Spleen (tissue), 7 donors: ENCODE data around the gene ENO2.
"Not testable (repeated sequence)": the region's sequence is repeated elsewhere in the genome, so short reads cannot be mapped to it uniquely, and the experiment has no call there.

Experiments
- CTCF ChIP-seq, 11 experiments: fragments of 200-600 bp in 7 of 11; fragments of 450-650 bp in 4 of 11; sonication (generic) in 4 of 11; IDR thresholded peaks in 8 of 11; conservative IDR thresholded peaks in 3 of 11; 1 replicate in 7 of 11; 2 replicates in 4 of 11; pipeline versions ENCODE4 v1.4.0 to v1.8.0; 2016 to 2021; ENCODE audit warnings: antibody characterized with exemption in 11 of 11, inconsistent platforms in 4 of 11, mild to moderate bottlenecking in 1 of 11
- POLR2A ChIP-seq, 3 donors: fragments of 450-650 bp; IDR thresholded peaks; one replicate each; pipeline ENCODE4 v1.5.1; 2017; ENCODE audit warnings: antibody characterized with exemption in 3 of 3, mild to moderate bottlenecking in 1 of 3
- POLR2AphosphoS5 ChIP-seq, 3 donors: sonication (generic); formaldehyde crosslinking; IDR thresholded peaks; one replicate each; pipeline ENCODE4 v1.5.1; 2017; ENCODE audit warnings: antibody characterized with exemption in 3 of 3
- donor health status: DM: no; HTN: no; CAD: no; lungs with moderate emphysema.
- donor health status: DM: no; HTN: no; CAD: no.
- donor health status: DM: no; HTN: no; CAD: no.

DNA sequence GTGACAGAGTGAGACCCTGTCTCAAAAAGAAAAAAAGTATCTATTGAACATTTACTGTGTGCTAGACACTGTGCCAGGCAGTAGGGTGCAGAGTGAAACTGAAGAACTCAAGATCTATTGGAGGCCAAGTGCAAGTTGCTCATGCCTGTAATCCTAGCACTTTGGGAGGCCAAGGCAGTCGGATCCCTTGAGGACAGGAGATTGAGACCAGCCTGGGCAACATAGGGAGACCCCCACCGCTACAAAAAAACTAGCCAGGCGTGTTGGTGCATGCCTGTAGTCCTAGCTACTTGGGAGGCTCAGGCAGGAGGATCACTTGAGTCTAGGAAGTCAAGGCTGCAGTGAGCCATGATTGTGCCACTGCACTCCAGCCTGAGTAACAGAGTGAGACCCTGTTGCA lies 21.7 kb upstream of the ENO2 start:
- not testable (repeated sequence) for TF ChIP-seq CTCF (IDR thresholded peaks at IDR 0.05 in 8 of 11, conservative IDR thresholded peaks at IDR 0.05 in 3 of 11); POLR2A (IDR thresholded peaks at IDR 0.05); POLR2AphosphoS5 (IDR thresholded peaks at IDR 0.05)
